Lower leg skin (tissue), 3 donors: ENCODE data around the gene TUBA8.
"Not testable (repeated sequence)": the region's sequence is repeated elsewhere in the genome, so short reads cannot be mapped to it uniquely, and the experiment has no call there.

ENCODE experiments used
- POLR2A ChIP-seq, 2 donors: fragments of 450-650 bp; IDR thresholded peaks; one replicate each; pipeline ENCODE4 v1.6.1; 2016 to 2017; ENCODE audit warnings: antibody characterized with exemption in 2 of 2, mild to moderate bottlenecking in 1 of 2, moderate library complexity in 1 of 2
- TF ChIP-seq, protein P1 (sequence below), 3 donors: fragments of 450-650 bp; IDR thresholded peaks; one replicate each; pipeline ENCODE4 v1.5.1; 2016; ENCODE audit warnings: antibody characterized with exemption in 3 of 3, mild to moderate bottlenecking in 3 of 3, moderate library complexity in 2 of 3

DNA sequence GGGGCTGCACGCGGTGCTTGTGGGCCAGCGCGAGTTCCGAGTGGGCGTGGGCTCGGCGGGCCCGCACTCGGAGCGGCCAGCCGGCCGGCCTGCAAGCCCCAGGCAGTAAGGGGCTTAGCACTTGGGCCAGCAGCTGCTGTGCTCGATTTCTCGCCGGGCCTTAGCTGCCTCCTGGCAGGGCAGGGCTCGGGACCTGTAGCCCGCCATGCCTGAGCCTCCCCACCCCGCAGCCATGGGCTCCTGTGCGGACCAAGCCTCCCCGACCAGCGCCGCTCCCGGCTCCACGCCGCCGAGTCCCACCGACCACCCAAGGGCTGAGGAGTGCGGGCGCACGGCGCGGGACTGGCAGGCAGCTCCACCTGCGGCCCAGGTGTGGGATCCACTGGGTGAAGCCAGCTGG lies 44.9 kb downstream of the TUBA8 start:
- TF ChIP-seq POLR2A (IDR thresholded peaks at IDR 0.05): not testable (repeated sequence)
- TF ChIP-seq, protein P1, sequence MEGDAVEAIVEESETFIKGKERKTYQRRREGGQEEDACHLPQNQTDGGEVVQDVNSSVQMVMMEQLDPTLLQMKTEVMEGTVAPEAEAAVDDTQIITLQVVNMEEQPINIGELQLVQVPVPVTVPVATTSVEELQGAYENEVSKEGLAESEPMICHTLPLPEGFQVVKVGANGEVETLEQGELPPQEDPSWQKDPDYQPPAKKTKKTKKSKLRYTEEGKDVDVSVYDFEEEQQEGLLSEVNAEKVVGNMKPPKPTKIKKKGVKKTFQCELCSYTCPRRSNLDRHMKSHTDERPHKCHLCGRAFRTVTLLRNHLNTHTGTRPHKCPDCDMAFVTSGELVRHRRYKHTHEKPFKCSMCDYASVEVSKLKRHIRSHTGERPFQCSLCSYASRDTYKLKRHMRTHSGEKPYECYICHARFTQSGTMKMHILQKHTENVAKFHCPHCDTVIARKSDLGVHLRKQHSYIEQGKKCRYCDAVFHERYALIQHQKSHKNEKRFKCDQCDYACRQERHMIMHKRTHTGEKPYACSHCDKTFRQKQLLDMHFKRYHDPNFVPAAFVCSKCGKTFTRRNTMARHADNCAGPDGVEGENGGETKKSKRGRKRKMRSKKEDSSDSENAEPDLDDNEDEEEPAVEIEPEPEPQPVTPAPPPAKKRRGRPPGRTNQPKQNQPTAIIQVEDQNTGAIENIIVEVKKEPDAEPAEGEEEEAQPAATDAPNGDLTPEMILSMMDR (IDR thresholded peaks at IDR 0.05): not testable (repeated sequence)
